ENCODE results near the gene NEURL1. TPM values are rescaled to one million over a fixed set of nuclear protein-coding genes. Genes with fewer than 3 reads are reported as not detected.

NEURL1 gene
- total RNA-seq, 2 donors from 2014 or later = 0.37 to 0.38 TPM

GRCh38 chr10:103598654-103599115, 105.2 kb downstream of the NEURL1 start:
- Histone ChIP-seq H3K4me1 (ENCODE audit: control insufficient read depth, insufficient read depth, low read length) (no peaks in the 10 kb centered on the region), H3K4me3 (ENCODE audit: low read length) (no peak overlapping the region), H3K9me3 (ENCODE audit: control insufficient read depth, low read length) (no peaks in the 10 kb centered on the region), H3K36me3 (ENCODE audit: control insufficient read depth, insufficient read depth, low read length) (no peaks in the 10 kb centered on the region), H3K27me3 (ENCODE audit: control insufficient read depth, insufficient read depth, low read length, poor library complexity, severe bottlenecking) (no peaks in the 10 kb centered on the region), H3K27ac (ENCODE audit: low read depth, low read length) (no peak overlapping the region), H3K9ac (ENCODE audit: extremely low read depth, low read length, poor library complexity, severe bottlenecking) (no peak overlapping the region)
- peak; percentile 90 for TF ChIP-seq CTCF (conservative IDR thresholded peaks at IDR 0.05)
- H3K9me3 Mint-ChIP-seq = no peaks in the 10 kb centered on the region
- no peak overlapping the region for H3K4me3 Mint-ChIP-seq
- peaks cover 3% of the 10 kb centered on the region for H3K4me1 Mint-ChIP-seq
- peak overlapping the region; percentile 3 for H3K27ac Mint-ChIP-seq
- peaks cover 11% of the 10 kb centered on the region for H3K36me3 Mint-ChIP-seq (ENCODE audit: low read depth)
- DNase-seq = peak; percentile 88
- WGBS, 2 experiments (ENCODE audit: insufficient coverage in 1 of 2, insufficient read length in 1 of 2) = 20 to 47% methylated on average over 1 to 7 of the region's 7 CpGs
- no peaks in the 10 kb centered on the region for H3K27me3 Mint-ChIP-seq (ENCODE audit: insufficient read depth)

- 78 to 100% methylated on average over 1 to 3 of the region's 3 CpGs for WGBS, 2 experiments (ENCODE audit: insufficient coverage in 1 of 2, insufficient read length in 1 of 2)
- Mint-ChIP-seq H3K27ac (peak overlapping the region; percentile 3), H3K36me3 (ENCODE audit: low read depth) (peaks cover 15% of the 10 kb centered on the region), H3K4me1 (peaks cover 3% of the 10 kb centered on the region), H3K4me3 (no peak overlapping the region), H3K27me3 (ENCODE audit: insufficient read depth) (no peaks in the 10 kb centered on the region), H3K9me3 (no peaks in the 10 kb centered on the region)
- H3K9me3 ChIP-seq (ENCODE audit: control insufficient read depth, low read length) = no peaks in the 10 kb centered on the region
- H3K4me1 ChIP-seq (ENCODE audit: control insufficient read depth, insufficient read depth, low read length) = no peaks in the 10 kb centered on the region
- DNase-seq = no peak
- no peak for TF ChIP-seq CTCF (conservative IDR thresholded peaks at IDR 0.05)
- H3K27me3 ChIP-seq (ENCODE audit: control insufficient read depth, insufficient read depth, low read length, poor library complexity, severe bottlenecking) = no peaks in the 10 kb centered on the region
- H3K36me3 ChIP-seq (ENCODE audit: control insufficient read depth, insufficient read depth, low read length) = no peaks in the 10 kb centered on the region
- no peak overlapping the region for H3K9ac ChIP-seq (ENCODE audit: extremely low read depth, low read length, poor library complexity, severe bottlenecking)
- H3K27ac ChIP-seq (ENCODE audit: low read depth, low read length) = no peak overlapping the region
- H3K4me3 ChIP-seq (ENCODE audit: low read length) = no peak overlapping the region
These were observed 105.7 kb downstream of the NEURL1 start for GRCh38 chr10:103599211-103599610.

- Histone ChIP-seq H3K9ac (ENCODE audit: extremely low read depth, low read length, poor library complexity, severe bottlenecking) (no peak overlapping the region), H3K27me3 (ENCODE audit: control insufficient read depth, insufficient read depth, low read length, poor library complexity, severe bottlenecking) (no peaks in the 10 kb centered on the region), H3K9me3 (ENCODE audit: control insufficient read depth, low read length) (no peaks in the 10 kb centered on the region), H3K4me3 (ENCODE audit: low read length) (no peak overlapping the region), H3K36me3 (ENCODE audit: control insufficient read depth, insufficient read depth, low read length) (no peaks in the 10 kb centered on the region), H3K27ac (ENCODE audit: low read depth, low read length) (no peak overlapping the region), H3K4me1 (ENCODE audit: control insufficient read depth, insufficient read depth, low read length) (no peaks in the 10 kb centered on the region)
- H3K4me1 Mint-ChIP-seq = peaks cover 3% of the 10 kb centered on the region
- H3K27me3 Mint-ChIP-seq (ENCODE audit: insufficient read depth) = no peaks in the 10 kb centered on the region
- no peaks in the 10 kb centered on the region for H3K9me3 Mint-ChIP-seq
- no peak overlapping the region for H3K27ac Mint-ChIP-seq
- H3K4me3 Mint-ChIP-seq = no peak overlapping the region
- WGBS, 2 experiments (ENCODE audit: insufficient coverage in 1 of 2, insufficient read length in 1 of 2) = 91 to 96% methylated on average over 5 to 6 of the region's 6 CpGs
- TF ChIP-seq CTCF (conservative IDR thresholded peaks at IDR 0.05) = no peak
- H3K36me3 Mint-ChIP-seq (ENCODE audit: low read depth) = peaks cover 21% of the 10 kb centered on the region
- DNase-seq = no peak
These were observed 106.4 kb downstream of the NEURL1 start for GRCh38 chr10:103599907-103600306.

Measured in endodermal cell (in vitro differentiated cells).